Measurements from ENCODE around the gene RIIAD1. TPM values are rescaled to one million over a fixed set of nuclear protein-coding genes. Genes with fewer than 3 reads are reported as not detected.
A peak's percentile ranks its signal among the peaks of the same experiment; 100 is the strongest.
"Not testable (repeated sequence)": the region's sequence is repeated elsewhere in the genome, so short reads cannot be mapped to it uniquely, and the experiment has no call there.

The RIIAD1 gene
- polyA plus RNA-seq, 1 donor (not counting 4 experiments of a cell fraction or from before 2014, with no cell fraction given): not detected

- DNase-seq (ENCODE audit: low read depth, low spot score); H3K9me3 ChIP-seq (ENCODE audit: control insufficient read depth, low read depth, low read length); H3K27ac ChIP-seq (ENCODE audit: control insufficient read depth, insufficient read depth, low read length); H3K4me2 ChIP-seq (ENCODE audit: control insufficient read depth, extremely low read depth, insufficient read depth, low read depth, low read length); H3K4me3 ChIP-seq (ENCODE audit: control insufficient read depth in 2 of 3, extremely low read depth in 1 of 3, insufficient read depth in 2 of 3, low read depth in 1 of 3, low read length in 3 of 3); H2AFZ ChIP-seq (ENCODE audit: control insufficient read depth, low read length); H4K20me1 ChIP-seq (ENCODE audit: control insufficient read depth, extremely low read depth, insufficient read depth, low read length); dilution Hi-C loops (cut with MboI; ENCODE audit: extremely low pct_ligation_motif_present, low sequenced_read_pairs); FAIRE-seq; H3K9ac ChIP-seq (ENCODE audit: control insufficient read depth, extremely low read depth, insufficient read depth, low read length); H3K36me3 ChIP-seq (ENCODE audit: control insufficient read depth in 2 of 2, extremely low read depth in 1 of 2, insufficient read depth in 2 of 2, low read length in 2 of 2); H3K27me3 ChIP-seq (ENCODE audit: control insufficient read depth, extremely low read depth, insufficient read depth, low read length); H3K79me2 ChIP-seq (ENCODE audit: control insufficient read depth, insufficient read depth, low read length); H3K9me1 ChIP-seq (ENCODE audit: control insufficient read depth, extremely low read depth, insufficient read depth, low read length): not testable (repeated sequence)
- peaks cover 23% of the 10 kb centered on the region for H3K4me1 ChIP-seq (ENCODE audit: control insufficient read depth, extremely low read depth, insufficient read depth, low read length)
Measured at GRCh38 chr1:151769270-151769669, 47.9 kb downstream of the RIIAD1 start.

- Histone ChIP-seq H3K9ac (ENCODE audit: control insufficient read depth, extremely low read depth, insufficient read depth, low read length) (peak overlapping the region; percentile 16), H3K36me3 (ENCODE audit: control insufficient read depth in 2 of 2, extremely low read depth in 1 of 2, insufficient read depth in 2 of 2, low read length in 2 of 2) (peaks cover under 1 to 7% of the 10 kb centered on the region in 2 experiments), H3K4me1 (ENCODE audit: control insufficient read depth, extremely low read depth, insufficient read depth, low read length) (peaks cover 16% of the 10 kb centered on the region), H3K79me2 (ENCODE audit: control insufficient read depth, insufficient read depth, low read length) (no peaks in the 10 kb centered on the region), H3K9me3 (ENCODE audit: control insufficient read depth, low read depth, low read length) (no peaks in the 10 kb centered on the region), H3K9me1 (ENCODE audit: control insufficient read depth, extremely low read depth, insufficient read depth, low read length) (no peaks in the 10 kb centered on the region), H3K4me2 (ENCODE audit: control insufficient read depth, extremely low read depth, insufficient read depth, low read depth, low read length) (peak overlapping the region; percentile 54), H3K4me3 (ENCODE audit: control insufficient read depth in 2 of 3, extremely low read depth in 1 of 3, insufficient read depth in 2 of 3, low read depth in 1 of 3, low read length in 3 of 3) (no peak overlapping the region), H3K27me3 (ENCODE audit: control insufficient read depth, extremely low read depth, insufficient read depth, low read length) (no peaks in the 10 kb centered on the region), H3K27ac (ENCODE audit: control insufficient read depth, insufficient read depth, low read length) (peak overlapping the region; percentile 77), H4K20me1 (ENCODE audit: control insufficient read depth, extremely low read depth, insufficient read depth, low read length) (no peaks in the 10 kb centered on the region), H2AFZ (ENCODE audit: control insufficient read depth, low read length) (peak overlapping the region; percentile 45)
- FAIRE-seq (peak; percentile 94), DNase-seq (ENCODE audit: low read depth, low spot score) (peak; percentile 40)
- dilution Hi-C loops (cut with MboI; ENCODE audit: extremely low pct_ligation_motif_present, low sequenced_read_pairs): no loop called here
- TF ChIP-seq EZH2 (IDR thresholded peaks at IDR 0.05; ENCODE audit: low read length) (no peak), CTCF (optimal IDR thresholded peaks at IDR 0.05 in 1 of 3, IDR thresholded peaks at IDR 0.05 in 1 of 3, conservative IDR thresholded peaks at IDR 0.05 in 1 of 3; ENCODE audit: extremely low read depth in 1 of 3, insufficient read depth in 2 of 3, low read length in 3 of 3) (no peak)
Measured at GRCh38 chr1:151773702-151774101, 52.4 kb downstream of the RIIAD1 start.

- no peaks in the 10 kb centered on the region for H3K27me3 ChIP-seq (ENCODE audit: control insufficient read depth, extremely low read depth, insufficient read depth, low read length)
- no peak overlapping the region for H2AFZ ChIP-seq (ENCODE audit: control insufficient read depth, low read length)
- dilution Hi-C loops (cut with MboI; ENCODE audit: extremely low pct_ligation_motif_present, low sequenced_read_pairs): no loop called here
- H3K4me3 ChIP-seq (ENCODE audit: control insufficient read depth in 2 of 3, extremely low read depth in 1 of 3, insufficient read depth in 2 of 3, low read depth in 1 of 3, low read length in 3 of 3): no peak overlapping the region
- H3K9me3 ChIP-seq (ENCODE audit: control insufficient read depth, low read depth, low read length): no peaks in the 10 kb centered on the region
- H4K20me1 ChIP-seq (ENCODE audit: control insufficient read depth, extremely low read depth, insufficient read depth, low read length): no peaks in the 10 kb centered on the region
- peaks cover 16% of the 10 kb centered on the region for H3K4me1 ChIP-seq (ENCODE audit: control insufficient read depth, extremely low read depth, insufficient read depth, low read length)
- FAIRE-seq: no peak
- no peaks in the 10 kb centered on the region for H3K79me2 ChIP-seq (ENCODE audit: control insufficient read depth, insufficient read depth, low read length)
- peak overlapping the region; percentile 54 for H3K4me2 ChIP-seq (ENCODE audit: control insufficient read depth, extremely low read depth, insufficient read depth, low read depth, low read length)
- H3K9ac ChIP-seq (ENCODE audit: control insufficient read depth, extremely low read depth, insufficient read depth, low read length): peak overlapping the region; percentile 16
- no peak for DNase-seq (ENCODE audit: low read depth, low spot score)
- H3K36me3 ChIP-seq (ENCODE audit: control insufficient read depth in 2 of 2, extremely low read depth in 1 of 2, insufficient read depth in 2 of 2, low read length in 2 of 2): peaks cover 2 to 7% of the 10 kb centered on the region in 2 experiments
- H3K9me1 ChIP-seq (ENCODE audit: control insufficient read depth, extremely low read depth, insufficient read depth, low read length): no peaks in the 10 kb centered on the region
- H3K27ac ChIP-seq (ENCODE audit: control insufficient read depth, insufficient read depth, low read length): peak overlapping the region; percentile 77
- no peak for TF ChIP-seq CTCF (optimal IDR thresholded peaks at IDR 0.05 in 1 of 3, IDR thresholded peaks at IDR 0.05 in 1 of 3, conservative IDR thresholded peaks at IDR 0.05 in 1 of 3; ENCODE audit: extremely low read depth in 1 of 3, insufficient read depth in 2 of 3, low read length in 3 of 3)
- no peak for TF ChIP-seq EZH2 (IDR thresholded peaks at IDR 0.05; ENCODE audit: low read length)
Measured at GRCh38 chr1:151774256-151774922, 53.1 kb downstream of the RIIAD1 start.

Data from keratinocyte (primary cell).